Midbrain (tissue), 1 donor: ENCODE data around the gene SLC38A9.
A peak's percentile ranks its signal among the peaks of the same experiment; 100 is the strongest.

Experiments
- DNase-seq: peaks from one replicate; lab custom pipeline; 2025; lab: John Stamatoyannopoulos, UW

The SLC38A9 gene

DNA sequence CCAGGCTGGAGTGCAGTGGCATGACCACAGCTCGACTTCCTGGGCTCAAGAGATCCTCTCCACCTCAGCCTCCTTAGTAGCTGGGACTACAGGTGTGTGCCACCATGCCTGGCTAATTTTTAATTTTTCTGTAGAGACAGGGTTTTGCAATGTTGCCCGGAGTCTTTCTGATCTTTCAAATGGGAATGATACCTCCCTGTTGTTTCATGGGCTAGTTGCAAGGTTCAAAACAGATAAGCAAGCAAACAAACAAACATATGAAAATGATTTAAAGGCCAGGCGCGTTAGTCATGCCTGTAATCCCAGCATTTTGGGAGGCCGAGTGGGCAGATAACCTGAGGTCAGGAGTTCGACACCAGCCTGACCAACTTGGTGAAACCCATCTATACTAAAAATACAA lies 132.1 kb downstream of the SLC38A9 start:
- no peak for DNase-seq

DNA sequence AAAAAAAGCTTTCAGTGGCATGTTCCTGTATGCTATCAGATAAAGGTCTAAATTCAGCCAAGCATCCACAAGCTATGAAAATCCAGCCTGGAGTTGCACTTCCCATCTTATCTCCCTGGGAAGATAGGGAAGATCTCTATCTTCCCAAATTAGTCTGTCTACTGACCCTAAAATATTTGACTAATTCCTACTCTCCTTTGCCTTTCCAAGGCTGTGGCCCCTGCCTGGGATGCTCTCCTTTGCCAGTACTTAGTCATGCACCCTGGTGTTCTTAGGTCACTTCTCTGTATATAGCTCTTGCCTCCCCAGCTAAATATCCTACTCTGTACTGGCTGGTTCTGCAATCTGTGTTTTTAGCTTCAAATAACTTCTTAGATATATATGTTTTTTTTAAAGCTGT lies 133.4 kb downstream of the SLC38A9 start:
- no peak for DNase-seq

DNA sequence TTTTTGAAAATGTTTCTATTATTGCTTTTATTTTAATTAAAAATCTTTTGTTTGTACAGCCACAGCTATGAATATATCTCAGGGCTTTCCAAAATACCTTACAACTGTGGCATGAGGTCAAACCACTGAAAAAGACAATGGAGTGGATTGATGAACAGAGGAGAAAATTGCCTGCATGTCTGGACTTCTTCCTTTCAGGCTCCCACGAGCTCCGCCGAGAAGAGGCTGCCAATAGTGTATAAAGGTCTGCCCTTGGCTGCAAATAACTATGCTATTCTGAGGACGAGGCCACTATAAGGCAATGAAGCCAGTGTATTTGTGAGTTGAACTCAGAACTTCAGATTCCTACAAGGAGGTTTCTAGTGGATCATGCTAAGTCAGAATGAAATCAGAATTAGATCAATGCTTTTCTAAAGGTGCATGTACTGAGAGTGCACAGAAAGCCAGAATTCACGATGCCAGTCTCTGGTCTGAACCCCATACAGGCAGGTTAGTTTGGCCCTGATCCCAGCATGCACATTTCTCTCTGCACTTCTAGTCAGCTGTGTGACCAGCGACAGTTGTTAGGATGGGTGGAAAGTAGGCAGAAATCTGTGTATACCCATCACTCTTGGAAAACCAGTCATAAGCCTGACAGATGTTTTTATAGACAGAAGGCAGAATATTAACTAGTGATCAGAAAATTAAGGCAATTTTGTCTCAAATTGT lies 134.6 kb downstream of the SLC38A9 start:
- DNase-seq, result peak; percentile 42

DNA sequence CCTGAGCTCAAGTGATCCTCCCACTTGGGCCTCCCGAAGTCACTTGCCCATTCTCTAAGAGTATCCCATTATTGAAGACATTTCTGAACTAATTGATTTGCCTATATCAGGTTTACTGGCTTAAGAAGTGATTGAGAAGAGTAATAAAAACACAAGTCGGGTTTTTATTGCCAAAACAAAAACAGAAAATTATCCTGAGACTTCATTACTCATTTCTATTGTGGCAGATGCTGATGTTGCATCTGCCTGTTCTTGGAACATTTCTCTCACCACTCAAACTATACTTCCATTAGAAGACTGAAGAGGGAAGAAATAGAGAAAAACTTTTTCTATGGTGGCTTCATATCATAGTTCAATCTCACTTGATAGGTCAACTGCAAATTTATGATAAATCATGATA lies 135.5 kb downstream of the SLC38A9 start:
- no peak for DNase-seq
